Activated CD4-positive, alpha-beta T cell treated with anti-CD3 and anti-CD28 coated beads, Interleukin-2, Interleukin-6, amounts not matched to agents 100 ng/mL and 50 ng/mL, durations not matched to agents 16 hours and 8 hours (primary cell): ENCODE measurements around the gene CX3CL1.
"Not testable (repeated sequence)": the region's sequence is repeated elsewhere in the genome, so short reads cannot be mapped to it uniquely, and the experiment has no call there.

Source experiments
- DNase-seq: peaks from one replicate; pipeline ENCODE4 v3.0.0-alpha.2; 2020

Gene CX3CL1

DNA sequence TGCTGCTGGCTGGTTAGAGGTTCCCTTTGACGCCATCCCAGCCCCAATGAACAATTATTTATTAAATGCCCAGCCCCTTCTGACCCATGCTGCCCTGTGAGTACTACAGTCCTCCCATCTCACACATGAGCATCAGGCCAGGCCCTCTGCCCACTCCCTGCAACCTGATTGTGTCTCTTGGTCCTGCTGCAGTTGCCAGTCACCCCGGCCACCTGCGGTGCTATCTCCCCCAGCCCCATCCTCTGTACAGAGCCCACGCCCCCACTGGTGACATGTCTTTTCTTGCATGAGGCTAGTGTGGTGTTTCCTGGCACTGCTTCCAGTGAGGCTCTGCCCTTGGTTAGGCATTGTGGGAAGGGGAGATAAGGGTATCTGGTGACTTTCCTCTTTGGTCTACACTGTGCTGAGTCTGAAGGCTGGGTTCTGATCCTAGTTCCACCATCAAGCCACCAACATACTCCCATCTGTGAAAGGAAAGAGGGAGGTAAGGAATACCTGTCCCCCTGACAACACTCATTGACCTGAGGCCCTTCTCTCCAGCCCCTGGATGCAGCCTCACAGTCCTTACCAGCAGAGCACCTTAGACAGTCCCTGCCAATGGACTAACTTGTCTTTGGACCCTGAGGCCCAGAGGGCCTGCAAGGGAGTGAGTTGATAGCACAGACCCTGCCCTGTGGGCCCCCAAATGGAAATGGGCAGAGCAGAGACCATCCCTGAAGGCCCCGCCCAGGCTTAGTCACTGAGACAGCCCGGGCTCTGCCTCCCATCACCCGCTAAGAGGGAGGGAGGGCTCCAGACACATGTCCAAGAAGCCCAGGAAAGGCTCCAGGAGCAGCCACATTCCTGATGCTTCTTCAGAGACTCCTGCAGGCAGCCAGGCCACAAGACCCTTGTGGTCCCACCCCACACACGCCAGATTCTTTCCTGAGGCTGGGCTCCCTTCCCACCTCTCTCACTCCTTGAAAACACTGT, 11.3 kb downstream of the CX3CL1 start:
- no peak for DNase-seq

DNA sequence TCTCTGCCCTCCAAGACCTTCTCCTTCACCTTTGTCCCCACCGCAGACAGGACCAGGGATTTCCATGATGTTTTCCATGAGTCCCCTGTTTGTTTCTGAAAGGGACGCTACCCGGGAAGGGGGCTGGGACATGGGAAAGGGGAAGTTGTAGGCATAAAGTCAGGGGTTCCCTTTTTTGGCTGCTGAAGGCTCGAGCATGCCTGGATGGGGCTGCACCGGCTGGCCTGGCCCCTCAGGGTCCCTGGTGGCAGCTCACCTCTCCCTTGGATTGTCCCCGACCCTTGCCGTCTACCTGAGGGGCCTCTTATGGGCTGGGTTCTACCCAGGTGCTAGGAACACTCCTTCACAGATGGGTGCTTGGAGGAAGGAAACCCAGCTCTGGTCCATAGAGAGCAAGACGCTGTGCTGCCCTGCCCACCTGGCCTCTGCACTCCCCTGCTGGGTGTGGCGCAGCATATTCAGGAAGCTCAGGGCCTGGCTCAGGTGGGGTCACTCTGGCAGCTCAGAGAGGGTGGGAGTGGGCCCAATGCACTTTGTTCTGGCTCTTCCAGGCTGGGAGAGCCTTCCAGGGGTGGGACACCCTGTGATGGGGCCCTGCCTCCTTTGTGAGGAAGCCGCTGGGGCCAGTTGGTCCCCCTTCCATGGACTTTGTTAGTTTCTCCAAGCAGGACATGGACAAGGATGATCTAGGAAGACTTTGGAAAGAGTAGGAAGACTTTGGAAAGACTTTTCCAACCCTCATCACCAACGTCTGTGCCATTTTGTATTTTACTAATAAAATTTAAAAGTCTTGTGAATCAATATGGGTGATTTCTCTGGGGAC, 12.2 kb downstream of the CX3CL1 start:
- DNase-seq, result no peak

DNA sequence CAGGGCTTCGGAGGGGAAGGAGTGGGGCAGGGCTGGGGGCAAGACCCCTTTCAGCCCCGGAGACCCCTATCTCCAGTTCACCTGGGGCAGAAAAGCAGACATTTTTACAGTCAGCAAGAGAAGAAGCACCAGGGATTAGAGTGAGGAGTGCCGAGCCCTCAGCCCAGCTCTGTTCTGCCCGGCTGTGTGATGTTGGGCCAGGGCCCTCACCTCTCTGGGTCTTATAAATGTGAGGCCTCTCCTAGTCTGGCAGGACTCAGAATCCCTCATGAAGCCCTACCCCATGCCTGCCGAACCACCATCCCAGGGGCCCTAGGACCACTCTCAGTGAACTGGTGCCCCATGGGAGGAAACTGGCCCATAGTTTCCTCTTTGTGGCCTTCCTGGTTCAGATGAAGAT, 12.8 kb downstream of the CX3CL1 start:
- no peak for DNase-seq

DNA sequence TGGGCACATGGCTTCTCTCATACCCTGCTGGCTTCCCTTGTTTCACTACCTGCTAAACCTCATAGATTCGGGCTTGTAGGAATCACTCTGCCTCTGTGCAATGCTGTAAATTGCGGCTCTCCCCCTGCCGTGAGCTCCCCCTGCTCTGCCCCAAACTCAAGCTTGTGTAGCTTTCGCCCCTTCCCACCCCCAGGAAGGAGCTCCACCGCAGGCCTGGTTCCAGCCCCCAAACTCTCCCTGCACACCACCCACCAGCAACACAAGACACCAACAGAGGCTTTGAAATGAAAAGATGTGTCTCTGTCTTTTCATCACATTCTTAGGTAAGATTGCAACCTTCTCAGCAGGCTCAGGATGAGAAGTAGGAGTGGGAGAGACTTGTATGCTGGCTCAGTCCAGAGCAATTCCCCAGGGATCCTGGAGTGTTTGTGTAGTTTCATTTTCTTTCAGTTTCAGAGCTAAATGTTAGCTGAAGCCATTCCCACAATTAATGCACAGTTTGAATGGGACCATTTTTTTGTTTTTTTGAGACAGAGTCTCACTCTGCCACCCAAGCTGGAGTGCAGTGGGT, 14.2 kb downstream of the CX3CL1 start:
- no peak for DNase-seq

DNA sequence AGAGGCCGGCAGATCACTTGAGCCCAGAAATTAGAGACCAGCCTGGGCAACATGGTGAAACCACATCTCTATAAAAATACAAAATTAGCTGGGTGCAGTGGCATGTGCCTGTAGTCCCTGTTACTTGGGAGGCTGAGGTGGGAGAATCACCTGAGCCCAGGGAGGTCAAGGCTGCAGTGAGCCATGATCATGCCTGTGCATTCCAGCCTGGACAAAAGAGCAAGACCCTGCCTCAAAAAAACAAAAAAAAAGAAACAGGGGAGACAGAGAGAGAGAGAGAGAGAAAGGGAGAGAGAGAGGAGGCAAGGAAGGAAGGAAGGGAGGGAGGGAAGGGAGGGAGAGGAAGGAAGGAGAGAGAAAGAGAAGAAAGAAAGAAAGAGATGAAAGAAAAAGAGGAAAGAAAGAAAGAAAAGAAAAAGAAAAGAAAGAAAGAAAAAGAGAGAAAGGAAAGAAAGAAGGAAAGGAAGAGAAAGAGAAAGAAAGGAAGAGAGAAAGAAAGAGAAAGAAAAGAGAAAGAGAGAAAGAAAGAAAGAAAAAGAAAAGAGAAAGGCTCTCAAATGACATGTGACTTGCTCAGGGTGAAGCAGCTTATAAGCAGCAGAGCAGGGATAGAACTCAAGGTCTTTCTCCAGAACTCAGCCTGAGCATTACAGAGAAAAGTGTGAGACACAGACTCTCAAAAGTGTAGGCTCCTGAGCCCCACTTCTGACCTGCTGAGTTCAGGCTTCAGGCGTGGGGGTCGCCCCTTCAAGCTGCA, 15.5 kb downstream of the CX3CL1 start:
- DNase-seq, result no peak

DNA sequence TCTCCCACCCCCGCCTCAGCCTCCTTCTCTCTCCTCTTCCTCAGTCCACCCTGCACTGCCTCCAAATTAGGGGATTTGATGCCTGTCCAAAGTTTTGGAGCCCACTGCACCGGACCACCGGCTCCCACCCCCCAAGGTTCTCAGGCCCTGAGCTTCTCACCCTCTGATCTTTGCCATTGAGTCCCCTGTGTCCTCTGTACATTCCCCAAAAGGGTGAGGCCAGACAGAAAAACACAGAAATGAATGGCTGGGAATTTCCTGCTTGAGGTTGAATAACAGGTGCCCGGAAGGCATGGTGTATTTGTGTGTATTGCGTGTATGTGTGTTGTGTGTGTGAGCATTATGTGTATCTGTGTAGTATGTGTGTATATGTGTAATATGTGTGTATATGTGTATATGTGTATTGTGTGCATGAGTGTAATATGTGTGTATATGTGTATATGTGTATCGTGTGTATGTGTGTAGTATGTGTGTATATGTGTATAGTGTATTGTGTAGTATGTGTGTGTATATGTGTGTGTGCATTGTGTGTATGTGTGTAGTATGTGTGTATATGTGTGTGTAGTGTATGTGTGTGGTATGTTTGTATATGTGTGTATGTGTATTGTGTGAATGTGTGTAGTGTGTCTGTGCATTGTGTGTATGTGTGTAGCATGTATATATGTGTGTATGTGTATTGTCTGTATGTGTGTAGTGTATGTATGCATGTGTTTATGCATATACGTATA, 16.2 kb downstream of the CX3CL1 start:
- no peak for DNase-seq

DNA sequence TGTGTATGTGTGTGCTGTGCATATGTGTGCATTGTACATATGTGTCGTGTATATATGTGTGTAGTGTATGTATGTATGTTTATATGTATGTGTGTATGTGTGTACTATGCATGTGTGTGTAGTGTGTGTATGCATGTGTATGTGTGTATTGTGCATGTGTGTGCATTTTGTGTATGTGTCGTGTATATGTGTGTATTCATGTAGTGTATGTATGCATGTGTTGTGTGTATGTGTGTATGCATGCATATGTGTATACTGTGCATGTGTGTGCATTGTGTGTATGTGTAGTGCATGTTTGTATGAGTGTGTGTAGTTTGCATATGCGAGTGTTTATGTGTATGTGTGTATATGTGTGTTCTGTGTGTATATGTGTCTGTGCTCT, 16.8 kb downstream of the CX3CL1 start:
- DNase-seq, result no peak

DNA sequence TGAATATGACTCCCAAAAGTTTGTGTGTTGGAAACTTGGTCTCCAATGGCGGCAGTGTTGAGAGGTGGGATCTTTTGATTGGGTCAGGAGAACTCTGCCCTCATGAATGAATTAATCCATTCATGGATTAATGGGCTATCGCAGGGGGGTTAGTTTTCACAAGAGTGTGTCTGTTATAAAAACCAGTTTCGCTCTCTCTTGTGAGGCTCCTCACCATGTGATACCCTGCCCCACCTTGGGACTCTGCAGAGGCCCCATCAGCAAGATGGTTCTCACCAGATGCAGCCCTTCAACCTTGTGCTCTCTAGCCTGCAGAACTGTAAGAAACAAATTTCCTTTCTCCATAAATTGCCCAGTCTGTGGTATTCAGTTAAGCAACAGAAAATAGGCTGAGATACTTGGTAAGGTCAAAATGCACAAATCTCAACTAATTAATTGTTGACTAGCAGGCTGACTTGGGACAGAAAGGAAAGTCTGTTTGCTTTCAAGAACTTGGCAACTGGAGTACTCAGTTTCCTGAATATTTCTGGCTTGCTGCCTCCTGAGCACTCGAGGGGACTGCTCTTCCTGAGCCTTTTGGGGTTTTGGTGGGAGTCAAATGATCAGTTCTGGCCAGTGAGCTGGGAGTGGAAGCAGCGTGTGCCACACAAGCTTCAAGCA, 18.5 kb downstream of the CX3CL1 start:
- DNase-seq, result no peak

DNA sequence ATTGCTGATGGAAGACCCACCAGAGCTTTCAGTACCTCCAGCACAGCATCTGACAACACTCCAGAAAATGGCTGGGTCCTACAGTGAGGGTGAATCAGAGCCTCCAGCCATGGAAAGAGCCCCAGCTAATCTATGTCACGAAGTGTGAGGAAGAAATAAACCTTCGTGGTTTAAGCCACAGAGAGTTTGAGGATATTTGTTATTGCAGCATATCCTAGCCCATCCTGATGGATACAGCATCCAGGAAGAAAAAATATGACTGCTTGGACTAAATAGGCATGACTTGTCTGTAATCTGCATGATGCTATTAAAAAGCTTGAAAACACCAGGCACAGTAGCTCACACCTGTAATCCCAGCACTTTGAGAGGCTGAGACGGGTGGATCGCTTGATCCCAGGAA, 19.0 kb downstream of the CX3CL1 start:
- no peak for DNase-seq

DNA sequence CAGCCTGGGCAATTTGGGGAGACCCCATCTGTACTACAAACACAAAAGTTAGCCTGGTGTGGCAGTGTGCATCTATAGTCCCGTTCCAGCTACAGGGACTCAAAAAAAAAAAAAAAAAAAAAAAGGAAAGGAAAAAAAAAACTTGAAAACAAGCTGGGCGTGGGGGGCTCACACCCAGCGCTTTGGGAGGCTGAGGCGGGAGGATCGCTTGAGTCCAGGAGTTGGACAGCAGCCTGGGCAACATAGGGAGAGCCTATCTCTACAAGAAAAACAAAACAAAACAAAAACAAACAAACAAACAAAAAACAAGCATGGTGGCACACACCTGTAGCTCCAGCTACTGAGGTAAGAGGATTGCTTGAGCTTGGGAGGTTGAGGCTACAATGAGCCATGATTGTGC, 19.4 kb downstream of the CX3CL1 start:
- DNase-seq, result no peak

DNA sequence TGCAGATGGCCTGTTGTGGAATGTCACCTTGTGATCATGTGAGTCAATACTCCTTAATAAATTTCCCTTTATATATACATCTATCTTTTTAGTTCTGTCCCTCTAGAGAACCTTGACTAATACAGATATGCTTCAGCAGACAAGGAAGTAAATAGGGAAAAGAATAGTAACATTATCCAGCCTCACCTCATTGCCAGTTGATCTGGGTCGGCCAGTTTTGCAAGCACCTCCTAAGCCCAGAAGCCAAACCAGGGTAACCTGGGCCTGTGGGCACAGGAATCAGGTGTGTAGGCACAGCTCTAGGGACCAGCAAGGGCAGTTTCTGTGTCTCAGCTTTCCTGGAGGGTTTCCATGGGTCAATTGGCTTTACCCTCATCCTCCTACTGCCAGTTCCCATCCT, 20.4 kb downstream of the CX3CL1 start:
- DNase-seq, result no peak

DNA sequence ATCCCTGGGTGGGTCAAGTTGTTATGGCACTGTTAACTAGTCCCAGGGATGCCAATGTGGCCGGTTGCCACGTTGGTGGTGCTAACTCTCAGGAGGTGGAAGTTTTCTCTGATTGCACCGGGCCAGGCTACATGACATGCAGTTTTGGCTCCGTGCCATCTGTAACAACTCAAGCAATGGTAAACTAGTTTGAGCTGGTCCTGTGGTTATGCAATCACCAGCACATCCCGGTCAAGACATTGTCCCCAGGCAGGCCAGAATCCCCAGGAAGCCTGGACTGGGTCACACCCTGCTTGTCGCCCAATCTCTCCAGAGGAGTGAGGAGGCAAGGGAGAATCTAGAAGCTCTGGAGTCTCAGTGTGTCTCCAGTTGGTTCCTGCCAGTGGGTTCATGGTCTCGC, 22.2 kb downstream of the CX3CL1 start:
- DNase-seq, result no peak

DNA sequence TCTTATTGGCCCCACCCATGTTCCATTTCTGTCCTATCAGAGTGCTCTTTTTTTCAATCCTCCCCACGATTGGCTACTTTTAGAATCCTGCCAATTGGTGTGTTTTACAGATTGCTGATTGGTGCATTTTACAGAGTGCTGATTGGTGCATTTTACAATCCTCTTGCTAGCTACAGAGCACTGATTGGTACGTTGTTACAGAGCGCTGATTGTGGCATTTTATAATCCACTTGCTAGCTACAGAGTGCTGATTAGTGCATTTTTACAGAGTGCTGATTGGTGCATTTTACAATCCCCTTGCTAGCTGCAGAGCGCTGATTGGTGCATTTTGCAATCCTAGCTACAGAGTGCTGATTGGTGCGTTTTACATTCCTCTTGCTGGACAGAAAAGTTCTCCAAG, 22.7 kb downstream of the CX3CL1 start:
- no peak for DNase-seq

DNA sequence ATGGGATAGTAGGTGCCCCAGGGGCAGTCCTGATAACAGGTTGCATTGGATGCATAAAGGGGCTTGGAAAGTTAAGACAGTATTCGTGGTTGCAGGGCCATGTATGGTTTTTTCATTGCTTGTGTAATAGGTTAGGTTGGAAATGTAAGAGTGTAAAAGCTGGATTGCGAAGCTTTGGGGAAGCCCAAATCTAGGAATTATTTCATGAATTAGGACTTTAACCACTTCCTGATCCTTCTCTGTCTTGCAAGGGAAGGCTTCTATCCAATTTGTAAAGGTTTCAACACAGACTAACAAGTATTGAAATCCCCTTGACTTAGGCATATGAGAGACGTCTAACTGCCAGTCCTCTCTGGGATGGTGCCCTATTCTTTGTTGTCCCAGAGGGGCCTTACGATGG, 24.5 kb downstream of the CX3CL1 start:
- no peak for DNase-seq

DNA sequence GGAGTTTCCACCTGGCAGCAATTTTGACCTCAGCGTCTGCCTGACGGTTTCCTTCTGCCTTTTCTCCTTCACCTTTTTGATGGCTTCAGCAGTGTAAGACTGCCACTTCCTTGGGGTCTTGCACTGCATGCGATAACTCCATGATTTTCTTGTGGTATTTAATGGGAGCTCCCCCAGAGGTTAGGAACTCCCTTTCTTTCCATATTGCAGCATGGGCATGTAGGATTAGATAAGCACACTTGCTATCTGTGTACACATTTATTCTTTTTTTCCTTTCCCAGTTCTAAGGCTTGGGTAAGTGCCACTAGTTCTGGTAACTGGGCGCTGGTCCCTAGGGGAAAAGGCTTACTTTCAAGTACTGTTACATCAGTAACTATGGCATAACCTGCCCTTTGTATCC, 25.2 kb downstream of the CX3CL1 start:
- not testable (repeated sequence) for DNase-seq

DNA sequence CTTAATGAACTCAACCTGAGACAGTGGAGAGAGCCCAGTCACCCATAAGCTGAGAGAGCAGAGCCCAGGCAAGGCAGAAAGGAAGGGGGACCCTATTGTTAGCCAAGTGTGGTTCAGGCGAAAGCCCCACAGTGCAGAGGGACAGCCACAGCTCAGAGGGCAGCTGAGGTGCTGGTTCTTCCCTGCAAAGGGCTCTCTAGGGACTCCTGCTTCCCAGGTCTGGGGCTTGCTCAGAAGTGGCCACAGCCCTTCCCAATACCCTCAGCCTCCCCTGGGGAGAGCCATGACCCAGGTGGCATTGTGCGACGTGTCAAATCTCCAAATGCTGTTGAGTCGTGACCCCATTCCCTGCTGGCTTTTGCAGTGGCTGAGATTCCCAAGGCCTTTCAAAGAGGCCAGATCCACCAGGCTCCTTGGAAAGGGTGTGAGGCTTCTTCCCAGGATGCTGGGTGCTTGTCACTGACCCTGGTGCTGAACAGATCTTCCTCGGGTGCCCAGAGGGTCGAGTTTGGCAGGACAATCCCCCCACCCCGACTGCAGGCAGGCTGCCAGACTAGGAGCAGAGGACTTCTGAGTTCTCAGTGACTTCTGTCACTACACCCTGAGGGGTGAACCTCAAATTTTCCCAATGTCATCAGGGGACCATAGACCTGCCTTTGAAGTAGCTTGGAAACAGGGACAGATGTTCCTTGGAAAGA, 29.8 kb downstream of the CX3CL1 start:
- no peak for DNase-seq

DNA sequence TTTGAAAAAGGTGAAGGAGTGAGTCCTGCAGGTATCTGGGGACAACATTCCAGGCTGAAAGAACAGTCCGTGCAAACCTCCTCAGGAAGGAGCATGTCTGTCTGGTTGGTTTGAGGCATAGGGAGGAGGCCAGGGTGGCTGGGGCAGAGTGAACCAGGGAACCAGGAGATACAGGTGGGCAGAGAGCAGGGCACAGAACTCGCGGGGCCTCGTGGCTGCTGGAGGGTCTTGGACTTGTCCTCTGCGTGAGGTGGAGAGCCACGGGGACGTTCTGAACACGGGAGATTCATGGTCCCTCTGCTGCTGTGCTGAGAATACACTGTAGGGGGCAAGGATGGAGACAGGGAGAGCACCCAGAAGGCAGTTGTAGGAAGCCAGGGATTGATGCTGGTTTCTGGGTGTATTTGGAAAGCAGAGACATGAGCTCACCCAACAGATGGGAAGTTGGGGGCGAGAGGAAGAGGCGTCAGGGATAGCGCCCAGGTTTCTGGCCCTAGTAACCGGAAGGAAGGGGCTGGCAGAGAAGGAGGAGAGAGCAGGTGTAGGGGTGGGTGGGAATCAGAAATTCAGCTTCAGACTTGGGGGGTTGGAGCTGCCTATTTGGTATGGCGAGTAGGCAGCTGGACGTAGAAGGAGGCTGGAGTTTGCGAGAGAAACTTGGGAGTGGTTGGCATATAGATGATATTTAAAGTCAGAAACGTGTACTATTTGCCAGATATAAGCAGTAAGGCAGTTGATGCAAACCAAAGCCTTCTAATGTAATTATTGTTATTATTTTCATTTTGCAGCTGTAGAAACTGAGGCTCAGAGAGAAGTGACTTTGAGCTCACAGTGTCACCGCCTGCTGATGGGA, 31.9 kb downstream of the CX3CL1 start, which contains the start of gene CCL17:
CCL17 (plus strand) TSS at position 803 of the 853 bp plus-strand sequence. CDS start 9,166 bp downstream, outside the sequence.
- no peak for DNase-seq

DNA sequence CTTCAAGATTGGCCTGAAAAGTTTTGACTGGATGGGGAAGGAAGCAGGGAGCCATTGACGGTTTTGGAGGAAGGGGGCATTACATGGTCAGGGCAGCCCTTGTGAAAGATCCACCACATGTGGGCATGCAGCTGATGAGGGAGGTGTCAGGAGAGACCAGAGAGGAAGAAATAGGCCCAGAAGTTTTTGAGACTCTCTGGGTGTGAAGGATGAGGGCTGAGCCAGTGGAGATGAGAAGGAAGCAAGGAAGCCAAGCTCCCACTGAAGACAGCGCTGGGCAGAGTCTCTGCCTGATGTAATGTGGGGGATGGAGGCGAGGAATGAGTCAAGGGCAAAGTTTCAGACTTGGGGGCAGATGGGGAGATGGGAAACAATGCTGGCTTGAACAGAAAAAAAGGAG, 32.8 kb downstream of the CX3CL1 start:
- no peak for DNase-seq

DNA sequence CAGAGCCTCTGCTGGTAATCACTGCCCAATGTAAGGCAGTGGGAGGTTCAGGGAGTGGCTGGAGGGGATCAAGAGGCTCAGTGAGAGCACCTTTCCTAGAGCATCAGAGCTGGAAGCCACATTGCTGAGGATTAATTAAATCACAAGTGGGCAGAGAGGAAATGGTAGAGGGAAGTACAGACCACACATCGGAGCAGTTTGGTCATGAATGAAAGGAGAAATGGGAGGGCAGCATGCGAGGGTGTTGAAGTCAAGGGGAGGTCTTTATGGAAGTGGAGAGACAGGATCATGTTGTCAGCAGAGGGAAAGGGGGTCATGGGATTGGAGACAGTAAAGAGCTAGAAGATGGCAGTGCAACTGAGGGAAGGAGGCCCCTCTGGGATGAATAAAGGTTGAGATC, 34.6 kb downstream of the CX3CL1 start:
- DNase-seq, result no peak
